Neutrophil (primary cell): ENCODE data around the gene NPPA.

Experiments used
- H3K27ac ChIP-seq: fragments of 200-600 bp; sonication (generic); 2 replicates; pipeline ENCODE4 v1.5.1; 2016; ENCODE audit warnings: mild to moderate bottlenecking, moderate library complexity
- H3K27me3 ChIP-seq: fragments of 200-600 bp; sonication (generic); 2 replicates; pipeline ENCODE4 v1.6.0; 2016; ENCODE audit warnings: mild to moderate bottlenecking
- H3K36me3 ChIP-seq: fragments of 200-600 bp; sonication (generic); 2 replicates; pipeline ENCODE4 v1.5.1; 2017
- H3K4me1 ChIP-seq, 2 experiments: fragments of 200-600 bp in 1 of 2; sonication (generic) in 1 of 2; 1 replicate in 1 of 2; 2 replicates in 1 of 2; pipeline versions ENCODE4 v1.5.1 to v1.6.1; 2013 to 2016; ENCODE audit warnings: low read depth in 1 of 2, low read length in 1 of 2, mild to moderate bottlenecking in 1 of 2, moderate library complexity in 1 of 2; ENCODE audit not compliant: control insufficient read depth in 1 of 2, insufficient read depth in 1 of 2
- H3K4me3 ChIP-seq, 2 experiments: fragments of 200-600 bp in 1 of 2; sonication (generic) in 1 of 2; 1 replicate in 1 of 2; 2 replicates in 1 of 2; pipeline ENCODE4 v1.5.1; 2013 to 2016; ENCODE audit warnings: low read depth in 1 of 2, low read length in 1 of 2, mild to moderate bottlenecking in 1 of 2, moderate library complexity in 1 of 2
- H3K9me3 ChIP-seq: fragments of 200-600 bp; sonication (generic); 2 replicates; pipeline ENCODE4 v1.5.1; 2016
- TF ChIP-seq, protein P1 (sequence below): fragments of 200-600 bp; sonication (generic); IDR thresholded peaks from 2 replicates; pipeline ENCODE4 v1.5.1; 2016; ENCODE audit warnings: antibody characterized with exemption

Gene NPPA

DNA sequence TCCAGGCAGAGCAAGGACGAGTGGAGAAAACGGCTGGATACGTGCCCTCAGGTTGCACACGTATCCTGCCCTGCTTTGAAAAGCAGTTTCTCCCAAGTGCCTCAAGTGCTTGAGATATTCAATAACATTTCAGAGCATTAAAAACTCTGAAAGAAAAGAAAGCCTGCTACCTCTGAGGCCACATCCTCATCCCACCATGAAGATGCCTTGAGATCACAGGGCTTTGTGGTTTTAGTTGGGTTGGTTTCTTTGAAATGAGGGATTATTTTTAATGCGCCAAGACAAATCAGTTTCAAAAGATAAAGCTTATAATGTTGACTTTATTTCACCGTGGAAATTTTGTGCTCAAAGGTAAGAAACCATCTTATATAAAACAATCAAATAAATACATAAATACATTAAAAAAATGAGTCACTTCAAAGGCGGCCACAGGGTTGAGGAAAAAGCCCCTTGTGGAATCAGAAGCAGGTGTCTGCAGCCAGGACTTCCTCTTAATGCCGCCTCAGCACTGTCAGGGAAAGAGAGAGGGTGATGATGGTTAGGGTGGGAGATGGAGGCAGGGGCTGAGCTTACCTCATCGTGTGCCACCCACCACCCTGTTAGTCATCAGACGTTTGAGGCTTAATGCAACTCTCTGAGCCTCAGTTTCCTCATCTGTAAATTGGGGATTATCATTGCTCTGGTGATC lies 9.7 kb upstream of the NPPA start:
- Histone ChIP-seq H3K9me3 (no peaks in the 10 kb centered on the region), H3K4me1 (no peaks in the 10 kb centered on the region), H3K27me3 (peaks cover 63% of the 10 kb centered on the region)

DNA sequence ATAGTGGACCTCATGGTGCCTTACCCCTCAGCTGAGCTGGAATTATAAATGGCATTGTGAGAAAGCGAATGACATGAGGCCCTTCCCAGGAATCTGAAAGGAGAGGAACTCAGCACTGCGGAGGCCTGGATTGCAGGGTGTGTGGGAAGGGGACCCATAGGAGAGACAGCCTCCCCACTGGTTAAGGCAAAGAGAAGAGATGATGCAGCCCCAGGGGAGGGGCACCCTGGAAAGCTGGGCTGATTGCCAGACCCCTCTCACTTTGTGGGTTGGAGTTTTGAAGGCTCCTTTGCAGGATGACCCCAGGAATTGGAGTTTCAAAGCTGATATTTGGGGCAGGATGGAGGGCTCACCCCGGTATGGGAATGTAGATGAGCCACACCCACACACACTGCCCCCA lies 9.1 kb upstream of the NPPA start:
- H3K27me3 ChIP-seq, result peaks cover 57% of the 10 kb centered on the region
- TF ChIP-seq, protein P1, sequence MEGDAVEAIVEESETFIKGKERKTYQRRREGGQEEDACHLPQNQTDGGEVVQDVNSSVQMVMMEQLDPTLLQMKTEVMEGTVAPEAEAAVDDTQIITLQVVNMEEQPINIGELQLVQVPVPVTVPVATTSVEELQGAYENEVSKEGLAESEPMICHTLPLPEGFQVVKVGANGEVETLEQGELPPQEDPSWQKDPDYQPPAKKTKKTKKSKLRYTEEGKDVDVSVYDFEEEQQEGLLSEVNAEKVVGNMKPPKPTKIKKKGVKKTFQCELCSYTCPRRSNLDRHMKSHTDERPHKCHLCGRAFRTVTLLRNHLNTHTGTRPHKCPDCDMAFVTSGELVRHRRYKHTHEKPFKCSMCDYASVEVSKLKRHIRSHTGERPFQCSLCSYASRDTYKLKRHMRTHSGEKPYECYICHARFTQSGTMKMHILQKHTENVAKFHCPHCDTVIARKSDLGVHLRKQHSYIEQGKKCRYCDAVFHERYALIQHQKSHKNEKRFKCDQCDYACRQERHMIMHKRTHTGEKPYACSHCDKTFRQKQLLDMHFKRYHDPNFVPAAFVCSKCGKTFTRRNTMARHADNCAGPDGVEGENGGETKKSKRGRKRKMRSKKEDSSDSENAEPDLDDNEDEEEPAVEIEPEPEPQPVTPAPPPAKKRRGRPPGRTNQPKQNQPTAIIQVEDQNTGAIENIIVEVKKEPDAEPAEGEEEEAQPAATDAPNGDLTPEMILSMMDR, result no peak
- H3K36me3 ChIP-seq, result no peaks in the 10 kb centered on the region
- peaks cover 1 to 2% of the 10 kb centered on the region in 2 experiments for H3K4me1 ChIP-seq
- H3K27ac ChIP-seq, result no peak overlapping the region
- no peaks in the 10 kb centered on the region for H3K9me3 ChIP-seq
- H3K4me3 ChIP-seq, result no peak overlapping the region

More for the DNA sequence above, 9.7 kb upstream of the NPPA start:
- TF ChIP-seq, protein P1, result no peak
- no peak overlapping the region for H3K4me3 ChIP-seq
- no peaks in the 10 kb centered on the region for H3K36me3 ChIP-seq
- H3K27ac ChIP-seq, result no peak overlapping the region

DNA sequence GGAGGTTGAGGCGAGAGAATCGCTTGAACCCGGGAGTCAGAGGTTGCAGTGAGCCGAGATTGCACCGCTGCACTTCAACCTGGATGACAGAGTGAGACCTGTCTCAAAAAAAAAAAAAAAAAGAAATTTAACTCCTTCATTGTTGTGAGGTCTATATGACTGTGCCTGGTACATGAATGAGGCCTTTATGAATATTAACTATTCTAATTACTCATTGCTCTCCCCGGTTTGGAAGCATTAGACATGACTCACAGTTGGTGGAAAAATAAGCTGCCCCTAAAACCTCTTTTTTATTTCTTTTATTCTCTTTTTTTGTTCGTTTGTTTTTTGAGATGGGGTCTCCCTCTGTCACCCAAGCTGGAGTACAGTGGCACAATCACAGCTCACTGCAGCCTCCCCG lies 7.8 kb upstream of the NPPA start:
- Histone ChIP-seq H3K4me3 (no peak overlapping the region), H3K27me3 (peaks cover 44% of the 10 kb centered on the region), H3K27ac (no peak overlapping the region), H3K4me1 (peaks cover 9% of the 10 kb centered on the region in 2 experiments), H3K36me3 (no peaks in the 10 kb centered on the region), H3K9me3 (no peaks in the 10 kb centered on the region)
- TF ChIP-seq, protein P1, result no peak

DNA sequence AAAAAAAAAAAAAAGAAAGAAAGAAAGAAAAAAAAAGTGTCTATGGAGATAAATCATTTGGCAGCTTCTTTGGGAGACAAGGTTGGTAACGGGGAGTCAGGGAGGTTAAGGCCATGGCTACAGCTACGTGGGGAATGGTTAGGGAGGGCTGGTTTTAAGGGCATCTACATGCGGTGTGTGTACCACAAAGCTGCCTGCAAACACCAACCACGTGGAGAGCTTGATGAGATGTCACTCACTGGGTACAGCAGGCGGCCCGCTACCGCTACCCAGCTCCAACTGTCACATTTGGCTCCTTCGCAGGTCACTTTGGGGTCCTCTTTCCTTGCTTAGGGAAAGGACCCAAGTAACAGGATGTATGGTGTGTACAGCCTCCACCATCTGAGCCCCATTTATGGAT lies 6.9 kb upstream of the NPPA start:
- no peaks in the 10 kb centered on the region for H3K9me3 ChIP-seq
- TF ChIP-seq, protein P1, result no peak

DNA sequence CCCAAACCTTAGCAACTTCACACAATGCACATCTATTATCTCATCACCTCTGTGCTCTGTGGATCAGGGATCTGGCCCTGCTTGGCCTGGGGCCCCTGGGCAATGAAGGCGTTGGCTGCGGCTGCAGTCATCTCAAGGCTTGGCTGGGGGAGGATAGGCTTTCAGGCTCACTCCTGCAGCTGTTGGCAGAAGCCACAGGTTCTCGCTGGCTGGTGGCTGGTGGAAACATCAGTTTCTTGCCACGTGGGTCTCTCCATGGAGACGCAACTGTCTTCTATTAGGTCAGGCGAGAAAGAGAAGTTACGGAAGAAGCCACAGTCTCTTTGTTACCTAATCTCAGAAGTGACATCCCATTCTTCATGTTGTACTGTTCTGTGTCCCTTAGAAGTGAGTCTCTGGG lies 3.6 kb upstream of the NPPA start:
- TF ChIP-seq, protein P1, result no peak
- no peaks in the 10 kb centered on the region for H3K36me3 ChIP-seq

More for the DNA sequence above, 6.9 kb upstream of the NPPA start:
- no peak overlapping the region for H3K4me3 ChIP-seq
- H3K27me3 ChIP-seq, result peaks cover 35% of the 10 kb centered on the region
- H3K4me1 ChIP-seq, result peaks cover 9% of the 10 kb centered on the region in 2 experiments
- no peaks in the 10 kb centered on the region for H3K36me3 ChIP-seq
- H3K27ac ChIP-seq, result no peak overlapping the region

More for the DNA sequence above, 3.6 kb upstream of the NPPA start:
- Histone ChIP-seq H3K27me3 (peaks cover 2% of the 10 kb centered on the region), H3K27ac (no peak overlapping the region), H3K9me3 (no peaks in the 10 kb centered on the region), H3K4me1 (peaks cover 9% of the 10 kb centered on the region in 2 experiments), H3K4me3 (no peak overlapping the region)
